Testis (tissue), 2 donors: ENCODE data around the gene EPHB1.

ENCODE experiments used
- CTCF ChIP-seq, 3 experiments: fragments of 450-650 bp in 2 of 3; fragments of 200-600 bp in 1 of 3; sonication (generic) in 1 of 3; IDR thresholded peaks; one replicate each; pipeline ENCODE4 v1.5.1; 2016 to 2019; ENCODE audit warnings: antibody characterized with exemption in 3 of 3, mild to moderate bottlenecking in 2 of 3, moderate library complexity in 1 of 3
- POLR2A ChIP-seq: fragments of 450-650 bp; IDR thresholded peaks from one replicate; pipeline ENCODE4 v1.6.1; 2017; ENCODE audit warnings: antibody characterized with exemption, mild to moderate bottlenecking, moderate library complexity

- TF ChIP-seq CTCF (IDR thresholded peaks at IDR 0.05) (no peak), POLR2A (no peak)
Measured at GRCh38 chr3:135136361-135137100, 341.5 kb downstream of the EPHB1 start.
